Natural killer cell (primary cell): ENCODE data around the gene ADGRF1. TPM values are rescaled to one million over a fixed set of nuclear protein-coding genes. Genes with fewer than 3 reads are reported as not detected.

Source experiments
- ATAC-seq, 3 donors: fragments of 150-1000 bp in 2 of 3; fragments of 200-7000 bp in 1 of 3; cut with Tn5 transposase; 1 replicate in 1 of 3; 2 replicates in 2 of 3; pipeline ENCODE4 v1.10.0; 2021; ENCODE audit warnings: mild to moderate bottlenecking in 2 of 3, moderate library complexity in 2 of 3
- DNase-seq, 2 donors: peaks; one replicate each; pipeline versions ENCODE4 v3.0.0 to v3.0.0-alpha.2; 2013 to 2021; ENCODE audit warnings: mixed read lengths in 1 of 2
- H3K27ac ChIP-seq: one replicate; pipeline ENCODE4 v1.5.1; 2013; ENCODE audit warnings: mild to moderate bottlenecking, low read length
- H3K27me3 ChIP-seq: one replicate; pipeline ENCODE4 v1.6.1; 2013; ENCODE audit warnings: low read length; ENCODE audit not compliant: control insufficient read depth, insufficient read depth
- H3K36me3 ChIP-seq: one replicate; pipeline ENCODE4 v1.6.1; 2013; ENCODE audit warnings: low read length; ENCODE audit not compliant: control insufficient read depth, insufficient read depth
- H3K4me1 ChIP-seq: one replicate; pipeline ENCODE4 v1.6.1; 2013; ENCODE audit warnings: low read length; ENCODE audit not compliant: control insufficient read depth, insufficient read depth
- H3K4me3 ChIP-seq: one replicate; pipeline ENCODE4 v1.5.1; 2013; ENCODE audit warnings: low read length
- H3K9me3 ChIP-seq: one replicate; pipeline ENCODE4 v1.6.1; 2013; ENCODE audit warnings: low read length; ENCODE audit not compliant: control insufficient read depth, insufficient read depth
- H3K27ac Mint-ChIP-seq, 2 donors: one replicate each; pipeline ENCODE4 v1.8.0; 2022; ENCODE audit warnings: mild to moderate bottlenecking in 2 of 2, mixed read lengths in 2 of 2, moderate library complexity in 1 of 2
- H3K27me3 Mint-ChIP-seq, 2 donors: one replicate each; pipeline ENCODE4 v1.8.0; 2022; ENCODE audit warnings: low read depth in 2 of 2, mixed read lengths in 2 of 2
- H3K36me3 Mint-ChIP-seq: one replicate; pipeline ENCODE4 v1.8.0; 2022; ENCODE audit warnings: mixed read lengths
- H3K4me1 Mint-ChIP-seq, 2 donors: one replicate each; pipeline ENCODE4 v1.8.0; 2022; ENCODE audit warnings: mixed read lengths in 2 of 2
- H3K4me3 Mint-ChIP-seq: one replicate; pipeline ENCODE4 v1.8.0; 2022; ENCODE audit warnings: mild to moderate bottlenecking, moderate library complexity, mixed read lengths
- H3K9me3 Mint-ChIP-seq, 2 donors: one replicate each; pipeline ENCODE4 v1.8.0; 2022; ENCODE audit warnings: mixed read lengths in 2 of 2
- CTCF ChIP-seq: fragments of 200-600 bp; IDR thresholded peaks from one replicate; pipeline ENCODE4 v1.8.0; 2022; ENCODE audit warnings: antibody characterized with exemption
- WGBS: methylation state at CpG from one replicate; pipeline ENCODE4 v1.1.7; 2013; ENCODE audit warnings: missing lambda C conversion rate; ENCODE audit not compliant: insufficient coverage; 5-methylcytosine and 5-hydroxymethylcytosine counted together
- intact Hi-C: fragments of 100-400 bp; cut with micrococcal nuclease; formaldehyde crosslinking; loops from one replicate; pipeline ENCODE4 v1.14.2; 2022
- total RNA-seq, 4 donors: library from RNA; stranded (reverse); fragments of 120-200 nt in 1 of 4; gene quantifications; one replicate each; pipeline versions ENCODE4 v1.2.3 to v1.2.4, GENCODE V29; 2013 to 2022

Gene ADGRF1
- total RNA-seq, 3 donors from 2014 or later (not counting 1 experiment from before 2014, with no cell fraction given): not detected

DNA sequence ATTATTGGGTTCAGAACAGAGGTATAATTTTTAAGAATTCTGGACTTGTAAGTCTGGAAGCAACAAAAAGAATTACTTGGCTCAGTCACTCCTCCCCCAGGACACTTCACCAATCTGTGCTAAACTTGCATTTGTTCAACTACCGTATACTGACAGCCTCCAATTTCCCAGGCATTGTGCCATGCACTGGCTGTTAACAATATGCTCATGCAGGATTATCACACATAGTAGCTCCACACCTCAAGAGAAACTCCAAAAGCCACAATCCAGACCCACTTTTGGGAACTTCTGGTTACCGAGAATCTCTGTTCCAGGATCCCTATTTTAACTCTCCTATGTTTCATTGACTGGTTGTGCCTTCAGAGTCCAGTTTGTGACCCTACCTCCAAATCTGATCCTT, 7.7 kb downstream of the ADGRF1 start:
- Mint-ChIP-seq H3K4me1 (no peaks in the 10 kb centered on the region), H3K36me3 (no peaks in the 10 kb centered on the region), H3K4me3 (no peak overlapping the region), H3K9me3 (no peaks in the 10 kb centered on the region), H3K27ac (no peak overlapping the region), H3K27me3 (peaks cover 10 to 30% of the 10 kb centered on the region in 2 donors)
- Histone ChIP-seq H3K4me1 (no peaks in the 10 kb centered on the region), H3K27me3 (no peaks in the 10 kb centered on the region), H3K27ac (no peak overlapping the region), H3K9me3 (no peaks in the 10 kb centered on the region), H3K4me3 (no peak overlapping the region), H3K36me3 (no peaks in the 10 kb centered on the region)
- ATAC-seq (no peak), DNase-seq (no peak)
- no peak for TF ChIP-seq CTCF
- WGBS: 80% methylated on average over 2 of the region's 2 CpGs
- intact Hi-C loops: no loop called here

GRCh38 chr6:47032974-47033765, 9.0 kb downstream of the ADGRF1 start:
- Histone ChIP-seq H3K4me3 (no peak overlapping the region), H3K27me3 (no peaks in the 10 kb centered on the region), H3K27ac (no peak overlapping the region), H3K9me3 (no peaks in the 10 kb centered on the region), H3K36me3 (no peaks in the 10 kb centered on the region), H3K4me1 (no peaks in the 10 kb centered on the region)
- intact Hi-C loops: no loop called here
- ATAC-seq (no peak), DNase-seq (no peak)
- H3K9me3 Mint-ChIP-seq: no peaks in the 10 kb centered on the region
- no peaks in the 10 kb centered on the region for H3K36me3 Mint-ChIP-seq
- TF ChIP-seq CTCF: no peak
- 91% methylated on average over 12 of the region's 12 CpGs for WGBS
- peaks cover 10 to 30% of the 10 kb centered on the region in 2 donors for H3K27me3 Mint-ChIP-seq
- H3K27ac Mint-ChIP-seq: no peak overlapping the region
- no peak overlapping the region for H3K4me3 Mint-ChIP-seq
- no peaks in the 10 kb centered on the region for H3K4me1 Mint-ChIP-seq

GRCh38 chr6:47031656-47032055, 10.5 kb downstream of the ADGRF1 start:
- H3K4me3 Mint-ChIP-seq: no peak overlapping the region
- H3K4me3 ChIP-seq: no peak overlapping the region
- no peaks in the 10 kb centered on the region for H3K9me3 Mint-ChIP-seq
- H3K36me3 Mint-ChIP-seq: no peaks in the 10 kb centered on the region
- no peaks in the 10 kb centered on the region for H3K9me3 ChIP-seq
- H3K27me3 ChIP-seq: no peaks in the 10 kb centered on the region
- no peak overlapping the region for H3K27ac Mint-ChIP-seq
- H3K27me3 Mint-ChIP-seq: peaks cover 10 to 26% of the 10 kb centered on the region in 2 donors
- no peaks in the 10 kb centered on the region for H3K36me3 ChIP-seq
- WGBS: 92% methylated on average over 1 of the region's 3 CpGs
- H3K27ac ChIP-seq: no peak overlapping the region
- no peak for ATAC-seq
- no peaks in the 10 kb centered on the region for H3K4me1 Mint-ChIP-seq
- intact Hi-C loops: no loop called here
- H3K4me1 ChIP-seq: no peaks in the 10 kb centered on the region
- no peak for TF ChIP-seq CTCF
- no peak for DNase-seq
